Measurements from ENCODE around the gene ALDOB. TPM values are rescaled to one million over a fixed set of nuclear protein-coding genes. Genes with fewer than 3 reads are reported as not detected.

The ALDOB gene
- total RNA-seq, 1 donor from 2014 or later = 0.16 TPM

DNA sequence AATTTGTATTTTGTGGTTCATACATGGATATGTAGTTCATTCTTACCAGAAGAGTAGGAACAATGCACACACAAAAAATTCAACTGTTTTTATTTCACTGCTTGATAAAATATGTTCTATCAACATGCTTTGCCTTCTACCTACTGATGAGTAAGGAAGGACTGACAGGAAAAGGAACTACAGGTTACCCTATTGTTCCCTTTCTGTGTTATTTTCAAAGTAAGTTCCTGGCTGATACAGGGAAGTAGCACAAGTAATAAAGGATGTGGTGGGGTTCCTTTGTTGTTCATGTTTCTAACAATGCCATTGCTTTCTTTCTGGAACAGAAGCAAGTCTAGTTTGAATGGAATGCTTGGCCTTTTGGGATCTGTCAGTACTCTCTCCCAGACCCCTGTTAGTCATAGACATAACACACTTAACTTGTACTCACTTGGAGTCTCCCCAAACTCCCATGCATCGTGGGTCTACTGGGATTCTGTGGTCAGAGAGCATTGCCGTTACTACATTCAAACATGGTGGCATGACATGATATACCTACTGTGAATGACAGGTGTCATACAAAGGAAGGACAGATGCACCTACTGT, 20.2 kb upstream of the ALDOB start:
- no peak for DNase-seq

DNA sequence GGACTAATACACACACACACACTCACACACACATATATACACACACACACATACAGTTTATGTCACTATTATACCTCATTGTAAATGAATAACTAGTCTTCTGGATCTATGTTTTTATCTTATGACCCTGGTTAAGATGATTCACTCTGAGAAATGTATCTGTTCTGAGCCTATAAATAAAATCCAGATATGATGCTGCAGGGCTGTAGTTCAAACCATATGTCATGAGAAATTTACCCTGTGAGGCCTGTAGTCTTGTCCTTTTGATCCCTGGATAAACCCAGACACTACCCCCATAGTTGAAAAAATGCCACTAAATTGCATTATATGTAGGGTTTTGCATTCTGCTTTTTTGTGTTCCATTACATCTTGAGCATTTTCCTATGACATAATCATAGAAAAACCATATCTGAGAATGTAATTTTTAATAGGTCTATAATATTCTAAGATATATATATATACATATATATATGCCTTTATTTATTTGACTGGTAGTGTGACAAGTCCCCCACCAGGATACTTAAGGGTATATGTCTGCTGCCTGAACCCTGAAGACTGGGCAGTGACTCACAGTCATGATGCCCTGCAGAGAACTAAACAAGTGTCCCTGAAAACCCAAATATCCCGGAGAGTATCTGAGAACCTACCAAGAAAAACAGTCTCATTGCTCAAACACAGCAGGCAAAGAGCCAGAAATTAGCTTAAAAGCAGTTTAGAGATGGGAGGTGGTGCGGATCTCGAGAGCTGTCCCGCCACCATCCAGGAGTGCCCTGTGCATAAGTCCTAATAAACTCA, 18.4 kb upstream of the ALDOB start:
- no peak for DNase-seq

DNA sequence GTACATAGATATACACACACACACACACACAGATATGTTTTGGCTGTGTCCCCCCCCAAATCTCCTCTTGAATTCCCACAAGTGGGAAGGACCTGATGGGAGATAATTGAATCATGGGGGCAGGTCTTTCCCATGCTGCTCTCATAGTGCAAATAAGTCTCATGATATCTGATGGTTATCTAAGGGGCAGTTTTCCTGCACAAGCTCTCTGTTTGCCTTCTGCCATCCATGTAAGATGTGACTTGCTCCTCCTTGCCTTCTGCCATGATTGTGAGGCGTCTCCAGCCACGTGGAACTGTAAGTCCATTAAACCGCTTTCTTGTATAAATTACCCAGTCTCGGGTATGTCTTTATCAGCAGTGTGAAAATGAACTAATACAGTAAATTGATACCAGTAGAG, 15.9 kb upstream of the ALDOB start:
- DNase-seq = no peak

DNA sequence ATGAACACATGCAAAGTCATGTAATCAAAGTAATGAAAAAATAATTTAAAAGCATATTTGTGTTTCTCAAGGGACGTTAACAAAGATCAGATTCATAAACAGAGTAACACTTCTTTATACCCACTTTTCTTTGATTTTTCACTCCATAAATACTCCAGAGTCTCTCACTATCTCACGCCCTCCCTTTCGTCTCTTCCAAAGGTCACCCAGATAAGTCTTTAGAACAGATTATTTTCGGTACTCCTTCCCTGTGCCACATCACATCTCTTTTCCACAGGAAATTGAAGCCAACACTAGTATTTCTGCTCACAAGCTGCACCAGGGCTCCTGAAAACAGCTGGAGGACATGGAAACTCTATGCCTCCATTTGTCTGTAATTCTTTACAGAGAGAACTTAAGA, 15.4 kb upstream of the ALDOB start:
- DNase-seq = no peak

DNA sequence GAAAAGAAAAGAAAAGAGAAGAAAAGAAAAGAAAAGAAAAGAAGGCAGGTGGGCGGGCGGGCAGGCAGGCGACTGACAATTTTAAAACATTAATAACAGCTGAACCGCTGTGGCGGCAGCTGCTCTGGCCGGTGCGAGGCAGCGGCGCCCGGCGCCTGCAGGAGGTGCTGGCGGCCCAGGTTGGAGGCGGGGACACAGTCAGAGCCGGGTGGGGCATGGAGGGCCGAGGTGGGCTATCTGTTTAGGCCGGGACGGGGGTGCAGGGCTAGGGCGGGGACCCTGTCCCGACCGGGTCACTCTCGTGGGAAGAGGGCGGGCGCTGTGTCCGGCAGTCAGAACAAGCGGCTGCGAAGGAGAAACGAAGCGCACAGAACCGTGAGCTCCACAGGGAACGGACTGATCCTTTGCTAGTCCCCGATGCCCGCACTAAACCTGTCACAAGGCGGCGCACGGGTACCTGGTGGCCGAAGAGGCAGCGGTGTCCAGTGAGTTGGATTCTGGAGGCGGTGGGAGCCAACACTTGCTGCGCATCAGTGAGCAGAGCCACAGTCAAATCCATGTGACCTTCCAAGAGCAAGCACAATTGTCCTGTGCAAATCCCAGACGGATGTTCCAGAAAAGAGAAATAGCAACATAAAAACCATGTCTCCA, 13.6 kb upstream of the ALDOB start:
- peak; percentile 76 for DNase-seq

DNA sequence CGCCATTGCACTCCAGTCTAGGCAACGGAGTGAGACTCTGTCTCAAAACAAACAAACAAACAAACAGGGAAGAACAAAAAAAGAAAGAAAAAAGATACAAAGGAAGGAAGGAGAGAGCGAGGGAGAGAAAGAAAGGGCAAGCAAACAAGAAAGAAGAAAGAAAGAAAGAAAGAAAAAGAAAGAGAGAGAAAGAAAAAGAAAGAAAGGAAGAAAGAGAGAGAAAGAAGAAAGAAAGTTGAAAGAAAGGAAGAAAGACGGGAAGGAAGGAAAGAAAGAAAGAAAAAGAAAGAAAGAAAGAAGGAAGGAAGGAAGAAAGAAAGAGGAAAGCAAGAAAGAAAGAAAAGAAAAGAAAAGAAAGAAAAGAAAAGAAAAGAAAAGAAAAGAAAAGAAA, 13.1 kb upstream of the ALDOB start:
- no peak for DNase-seq

DNA sequence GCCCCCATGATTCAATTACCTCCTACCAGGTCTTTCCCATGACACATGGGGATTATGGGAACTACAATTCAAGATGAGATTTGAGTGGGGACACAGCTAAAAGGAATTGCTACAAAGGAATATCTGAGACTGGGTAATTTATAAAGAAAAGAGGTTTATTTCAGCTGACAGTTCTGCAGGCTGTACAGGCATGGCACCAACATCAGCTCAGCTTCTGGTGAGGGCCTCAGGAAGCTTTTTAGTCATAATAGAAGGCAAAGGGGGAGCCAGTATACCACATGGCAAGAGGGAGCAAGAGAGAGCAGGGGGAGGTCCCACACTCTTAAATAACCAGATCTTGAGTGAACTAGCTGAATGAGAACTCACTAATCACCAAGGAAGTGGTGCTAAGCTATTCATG, 11.2 kb upstream of the ALDOB start:
- DNase-seq = no peak

DNA sequence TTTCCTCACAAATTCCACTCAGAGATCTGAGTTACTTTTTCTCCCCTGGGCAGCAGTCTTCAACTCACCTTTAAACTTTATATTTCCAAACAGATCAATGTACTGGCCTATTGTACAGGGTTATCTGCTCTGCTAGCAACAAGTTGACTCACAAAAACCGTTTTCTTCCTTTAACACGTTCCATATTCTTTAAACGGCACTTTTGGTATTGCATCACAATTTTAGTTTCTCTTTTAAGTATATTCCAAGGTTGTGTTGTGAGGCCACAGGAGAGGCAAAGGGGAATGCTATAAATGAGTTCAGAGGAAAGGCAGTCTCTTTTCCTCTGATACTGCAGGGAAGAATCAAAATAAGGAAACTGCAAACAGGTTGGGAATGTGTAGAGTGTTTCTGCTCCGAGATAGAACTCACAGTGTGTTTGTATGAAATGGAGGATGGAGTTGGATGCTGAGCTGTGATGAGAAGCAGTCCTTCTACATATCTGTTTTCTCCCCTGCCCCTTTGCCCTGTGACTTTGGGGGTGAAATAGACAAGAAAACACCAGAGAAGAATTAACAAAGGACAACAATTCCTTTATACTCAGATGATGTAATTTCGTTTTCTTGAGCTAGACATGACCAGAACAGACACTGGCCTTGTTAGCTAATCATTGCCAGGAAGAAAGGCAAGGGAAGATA, 9.9 kb upstream of the ALDOB start:
- no peak for DNase-seq

DNA sequence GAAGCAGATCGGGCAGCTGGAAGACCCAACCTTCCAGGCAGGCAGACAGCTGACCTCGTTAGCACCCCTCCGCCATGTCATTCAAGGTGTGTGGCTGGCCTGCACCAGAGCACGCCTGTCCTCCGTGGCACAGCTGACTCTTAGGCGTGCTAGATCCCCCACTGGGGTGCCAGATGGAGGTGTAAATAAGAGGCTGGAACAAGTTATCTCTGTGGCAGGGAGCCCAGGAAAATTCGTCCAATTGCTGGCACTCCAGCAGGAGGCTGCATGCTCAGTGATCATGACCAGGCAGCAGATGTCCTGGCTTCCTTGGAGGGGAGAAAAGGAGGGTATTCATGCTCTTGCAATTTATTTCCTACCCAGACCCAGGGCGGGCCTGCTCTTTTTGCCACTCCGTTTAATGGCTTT, 7.8 kb upstream of the ALDOB start:
- no peak for DNase-seq

DNA sequence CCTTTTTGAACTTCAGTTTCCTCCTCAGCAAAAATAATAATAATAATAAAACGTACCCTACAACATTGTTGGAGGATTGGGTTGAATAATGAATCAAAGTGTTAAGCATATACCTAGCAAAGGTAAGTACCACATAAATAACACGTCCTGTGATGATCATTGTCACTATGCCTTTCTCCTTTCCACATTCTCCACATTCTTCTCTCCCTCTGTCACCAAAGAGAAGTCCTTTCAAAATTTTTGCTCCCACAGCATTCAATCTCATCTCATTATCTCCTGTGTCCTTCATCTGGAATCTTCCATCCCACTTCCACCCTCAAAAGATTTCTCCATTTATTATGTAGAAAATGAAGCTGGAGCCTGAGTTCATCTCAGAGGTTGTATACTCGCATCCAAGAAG, 7.2 kb upstream of the ALDOB start:
- DNase-seq = no peak

DNA sequence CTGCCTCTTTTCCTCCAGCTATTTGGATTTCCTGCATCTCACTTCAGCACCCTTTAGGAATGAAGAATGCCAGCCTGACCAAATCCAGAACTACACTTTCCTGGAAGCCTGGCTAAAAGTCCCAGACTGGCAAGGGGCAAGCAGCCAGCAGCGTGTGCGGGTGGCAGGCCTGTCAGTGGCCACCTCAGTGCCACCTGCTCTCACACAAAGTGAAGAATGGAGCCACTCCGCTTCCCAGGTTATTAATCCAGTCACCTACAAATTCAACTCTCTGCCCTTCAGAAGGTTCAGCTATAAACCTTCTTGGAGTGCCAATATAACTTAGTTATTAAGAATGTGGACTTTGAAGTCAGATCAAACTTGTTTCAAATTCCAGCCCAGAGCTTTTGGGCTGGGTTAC, 6.7 kb upstream of the ALDOB start:
- no peak for DNase-seq

DNA sequence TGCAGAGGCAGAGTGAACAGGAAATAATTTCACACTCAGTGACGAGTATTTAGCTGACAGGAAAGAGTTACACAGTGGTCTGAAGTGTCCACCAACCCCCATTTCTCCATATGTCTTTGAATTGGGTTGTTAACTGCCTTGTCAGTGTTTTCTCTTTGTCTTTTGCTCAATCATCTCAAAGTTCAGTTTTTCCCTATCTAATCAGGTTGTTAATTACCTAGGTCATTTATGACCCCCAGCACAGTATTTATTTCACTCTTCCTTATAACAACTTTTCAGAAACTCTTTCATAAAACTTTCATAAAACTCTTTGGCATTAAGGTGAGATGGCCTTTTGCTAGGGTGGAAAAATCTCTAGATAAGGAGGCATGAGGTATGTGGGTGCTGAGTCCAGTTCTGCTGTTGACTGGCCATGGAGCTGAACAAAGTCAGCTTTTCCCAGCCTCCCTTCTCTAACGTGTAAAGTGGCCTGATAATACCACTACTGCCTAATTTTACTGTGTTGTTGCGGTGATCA, 5.2 kb upstream of the ALDOB start:
- no peak for DNase-seq

DNA sequence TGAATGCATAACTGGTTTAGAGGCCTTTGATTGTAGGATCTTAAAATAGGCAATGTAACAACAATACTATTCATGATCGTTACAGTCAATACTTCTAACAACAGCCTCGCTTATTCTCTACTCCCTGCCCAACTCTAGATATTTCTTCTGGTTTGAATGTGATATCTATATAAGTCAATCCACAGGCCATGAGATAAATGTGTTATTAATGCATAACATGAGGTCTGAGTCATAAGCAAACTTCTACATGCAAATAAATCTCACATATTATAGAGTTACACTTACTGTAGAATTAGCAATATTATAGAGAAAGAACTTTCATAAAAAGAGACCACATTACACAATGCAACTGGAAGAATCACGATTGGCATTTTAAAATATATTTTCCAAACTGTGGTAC, 2.9 kb upstream of the ALDOB start:
- DNase-seq = no peak

DNA sequence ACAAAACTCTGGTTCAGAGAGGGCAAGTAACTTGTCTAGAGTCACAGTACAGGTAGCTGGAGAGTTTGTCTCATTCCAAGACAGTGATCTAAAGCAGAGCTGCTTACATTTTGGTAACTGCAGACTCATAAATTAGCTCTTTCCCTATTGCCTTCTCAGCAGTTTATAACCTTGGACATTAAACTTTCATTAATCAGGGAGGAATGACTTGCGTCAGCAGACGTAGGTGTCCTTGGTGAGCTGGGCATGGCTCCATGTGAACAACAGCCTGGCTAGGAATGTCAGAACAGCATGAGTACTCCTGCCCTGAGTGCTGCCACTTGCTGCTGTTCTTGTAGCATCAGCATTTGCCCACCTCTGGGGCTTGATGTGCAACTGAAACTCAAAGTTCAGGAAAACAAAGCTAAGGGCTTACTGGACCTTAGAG, 2.2 kb upstream of the ALDOB start:
- no peak for DNase-seq

DNA sequence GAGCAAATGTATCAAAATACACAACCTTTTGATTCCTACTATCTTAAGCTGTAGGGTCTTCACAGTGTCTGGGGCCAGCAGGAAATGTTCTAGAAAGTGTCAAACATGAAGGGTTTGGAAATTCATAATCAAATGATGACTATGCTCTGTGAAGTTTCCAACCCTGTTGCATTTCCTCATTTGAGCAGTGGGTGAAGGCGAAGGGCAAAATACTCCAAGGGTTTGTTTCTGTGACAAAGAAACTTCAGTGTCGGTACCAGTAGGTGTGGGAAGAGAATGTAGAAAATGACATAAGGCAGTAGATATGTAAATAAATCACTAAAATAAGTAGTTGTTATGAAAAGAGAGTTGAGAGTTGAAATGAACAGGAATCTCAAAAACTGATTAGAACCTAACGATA, 576 bp downstream of the ALDOB start:
- DNase-seq = no peak

DNA sequence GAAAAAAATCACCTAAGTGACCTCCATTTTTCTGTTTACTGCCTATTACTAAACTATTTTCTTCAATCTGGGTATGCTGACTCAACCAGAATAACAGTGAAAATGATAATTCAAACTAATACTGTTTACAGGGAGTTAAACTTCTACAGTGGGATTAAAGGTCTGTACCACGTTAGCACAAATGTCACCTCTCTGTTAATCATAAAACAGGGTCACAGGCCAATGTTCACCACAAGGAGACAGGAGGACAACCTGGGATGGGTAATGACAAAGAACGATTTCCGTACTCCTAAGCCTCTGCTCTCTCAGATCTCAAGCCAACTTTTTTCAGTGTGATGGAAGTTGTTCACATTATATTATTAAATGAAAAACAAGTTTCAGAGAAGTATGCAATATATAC, 2.3 kb downstream of the ALDOB start:
- DNase-seq = no peak

DNA sequence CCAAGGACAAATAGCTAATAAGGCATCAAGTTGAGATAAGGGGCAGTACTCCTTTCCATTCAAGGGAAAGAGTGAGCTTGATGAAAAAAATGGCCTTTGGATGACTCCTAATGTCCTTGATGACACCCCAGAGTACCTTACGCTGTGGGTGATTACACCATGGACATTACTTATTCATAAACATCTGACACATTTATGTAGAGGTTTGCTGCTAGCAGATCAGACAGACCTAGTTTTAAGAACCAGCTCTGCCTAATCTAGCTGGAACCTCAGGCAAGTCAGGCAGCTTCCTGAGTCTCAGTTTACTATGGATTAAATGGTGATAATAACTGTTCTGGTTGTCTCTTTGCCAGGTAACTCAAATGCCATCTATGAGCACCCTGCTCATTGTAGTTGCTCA, 2.8 kb downstream of the ALDOB start:
- no peak for DNase-seq

DNA sequence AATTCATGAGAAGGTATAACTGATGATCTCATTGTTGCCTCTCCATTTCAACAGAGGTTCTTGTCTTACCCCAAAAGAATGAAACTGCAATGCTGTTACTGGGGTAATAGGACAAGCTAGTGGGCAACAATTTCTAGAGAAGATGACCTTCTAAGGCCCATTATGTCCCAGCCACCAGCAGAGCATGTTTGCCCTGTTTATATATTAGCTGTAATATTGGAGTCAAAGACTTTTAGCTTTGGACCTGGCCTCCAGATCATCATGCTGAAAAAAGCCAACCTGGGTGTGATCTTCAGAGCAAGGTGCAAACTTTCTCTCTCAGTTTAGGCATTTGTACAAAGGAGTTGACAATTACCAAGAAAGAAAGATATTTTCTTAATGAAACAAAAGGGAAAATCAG, 3.4 kb downstream of the ALDOB start:
- DNase-seq = no peak

DNA sequence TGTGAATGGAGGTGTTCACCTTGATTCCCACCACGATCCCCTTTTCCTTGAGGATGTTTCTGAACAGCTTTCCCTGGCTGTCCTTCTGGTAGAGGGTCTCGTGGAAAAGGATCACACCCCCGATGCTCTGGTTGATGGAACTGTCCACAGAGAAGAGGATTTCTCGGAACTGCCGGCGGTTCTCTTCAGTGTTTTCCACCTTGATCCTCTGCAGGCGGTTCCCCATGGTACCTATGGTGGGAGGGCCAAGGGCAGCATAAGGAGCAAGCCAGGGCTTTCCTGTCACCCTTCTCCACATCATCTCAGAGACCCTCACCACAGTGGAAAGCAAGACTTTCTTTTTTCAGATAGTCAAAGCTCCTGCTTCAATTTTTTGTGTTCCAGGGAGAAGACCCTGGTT, 5.8 kb downstream of the ALDOB start:
- no peak for DNase-seq

DNA sequence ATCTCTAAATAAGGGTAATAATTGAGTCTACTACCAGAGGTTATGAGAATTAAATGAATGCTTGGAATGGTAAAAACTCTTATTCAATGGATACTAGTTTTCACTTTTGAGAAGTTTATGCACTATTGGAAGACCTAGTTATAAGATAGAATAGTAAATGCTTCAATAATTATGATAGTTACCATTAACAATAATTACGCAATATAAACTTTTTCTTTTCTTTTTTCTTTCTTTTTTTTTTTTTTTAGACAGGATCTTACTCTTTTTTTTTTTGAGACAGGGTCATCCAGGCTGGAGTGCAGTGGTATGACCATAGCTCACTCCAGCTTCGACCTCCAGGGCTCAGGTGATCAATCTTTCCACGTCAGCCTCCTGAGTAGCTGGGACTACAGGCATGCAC, 6.7 kb downstream of the ALDOB start:
- no peak for DNase-seq

DNA sequence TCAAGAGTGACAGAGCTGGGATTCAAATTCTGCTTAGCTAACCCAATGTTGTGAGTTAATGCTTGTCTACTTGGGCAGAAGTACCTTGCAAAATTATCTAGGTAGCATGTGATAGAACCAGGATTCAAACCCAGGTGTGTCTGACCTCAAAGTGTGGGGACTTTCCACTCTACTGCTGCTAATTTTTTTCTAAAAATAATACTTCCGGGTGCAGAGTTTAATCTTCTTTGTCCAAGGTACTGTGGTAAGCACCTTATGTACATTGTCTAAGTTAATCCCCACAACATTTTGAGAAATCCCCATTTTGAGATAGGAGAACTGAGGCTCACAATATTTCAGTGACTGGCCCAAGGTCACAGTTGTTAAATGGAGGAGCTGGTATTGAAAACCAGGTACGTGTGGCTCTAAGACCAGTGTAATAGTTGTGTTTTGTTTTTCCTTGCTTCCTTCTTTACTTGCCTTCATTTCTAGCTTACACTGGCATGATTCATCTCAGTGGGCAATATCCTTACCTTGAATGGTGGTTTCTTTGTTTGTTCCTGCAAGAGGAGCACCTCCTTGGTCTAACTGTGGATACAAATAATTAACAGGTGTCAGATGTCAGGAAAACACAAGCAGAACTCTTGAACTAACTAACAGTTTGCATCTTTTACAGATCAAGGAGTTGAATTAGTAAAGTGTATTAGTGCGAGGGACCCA, 7.5 kb downstream of the ALDOB start:
- no peak for DNase-seq

DNA sequence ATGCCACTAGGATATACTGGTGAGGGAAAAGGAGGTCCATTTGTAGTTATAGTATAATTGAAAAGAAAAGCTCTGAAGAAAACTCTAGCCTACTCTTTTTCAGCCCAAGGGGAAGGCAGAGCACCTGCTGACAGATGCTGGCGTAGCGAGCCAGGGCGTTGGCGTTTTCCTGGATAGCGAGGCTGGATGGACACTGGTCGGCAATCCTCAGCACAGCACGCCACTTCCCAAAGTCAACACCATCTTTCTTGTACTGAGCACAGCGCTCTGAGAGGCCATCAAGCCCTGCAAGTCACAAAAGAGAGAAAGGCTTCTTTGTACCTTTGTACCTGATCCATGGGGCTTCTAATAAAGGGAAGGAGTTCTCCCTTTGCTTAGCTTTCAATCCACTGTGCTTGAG, 8.2 kb downstream of the ALDOB start:
- DNase-seq = no peak

DNA sequence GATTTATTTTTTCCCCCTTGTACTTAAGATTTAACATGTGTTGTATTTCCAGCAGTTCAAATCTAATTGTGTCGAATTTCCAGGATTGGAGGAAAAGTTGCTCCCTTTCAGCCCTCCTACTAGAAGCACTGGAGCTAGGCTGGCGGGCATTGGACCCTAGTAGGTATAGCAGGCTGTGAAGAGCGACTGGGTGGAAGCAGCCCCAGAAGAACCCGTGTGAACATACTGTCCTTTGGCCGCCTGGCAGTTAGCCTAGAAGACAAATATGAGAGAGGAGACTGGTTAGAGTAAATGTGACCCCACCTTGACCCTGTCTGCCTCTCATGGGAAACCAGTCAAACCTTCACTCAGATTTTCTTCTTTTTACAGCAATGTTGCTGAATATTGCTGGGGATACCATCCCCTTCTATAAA, 13.9 kb downstream of the ALDOB start:
- no peak for DNase-seq
